Sigmoid colon (tissue), 7 donors: ENCODE data around the gene GPR137B. TPM values are rescaled to one million over a fixed set of nuclear protein-coding genes. Genes with fewer than 3 reads are reported as not detected.
A peak's percentile ranks its signal among the peaks of the same experiment; 100 is the strongest.

Experiments used
- DNase-seq: peaks from one replicate; pipeline ENCODE4 v3.0.0-alpha.2; 2019
- H3K27ac ChIP-seq, 4 donors: fragments of 200-600 bp; sonication (generic); one replicate each; pipeline ENCODE4 v1.5.1; 2016 to 2019; ENCODE audit warnings: mild to moderate bottlenecking in 1 of 4
- H3K27me3 ChIP-seq, 3 donors: fragments of 200-600 bp; sonication (generic); one replicate each; pipeline ENCODE4 v1.5.1; 2019; ENCODE audit warnings: mild to moderate bottlenecking in 1 of 3
- H3K36me3 ChIP-seq, 4 donors: fragments of 200-600 bp; sonication (generic); one replicate each; pipeline ENCODE4 v1.5.1; 2016 to 2019
- H3K4me1 ChIP-seq, 4 donors: fragments of 200-600 bp; sonication (generic); one replicate each; pipeline ENCODE4 v1.5.1; 2017 to 2019
- H3K4me3 ChIP-seq, 4 donors: fragments of 200-600 bp; sonication (generic); one replicate each; pipeline ENCODE4 v1.5.1; 2017 to 2019; ENCODE audit warnings: mild to moderate bottlenecking in 2 of 4, moderate library complexity in 1 of 4
- H3K9me3 ChIP-seq, 4 donors: fragments of 200-600 bp in 3 of 4; sonication (generic) in 3 of 4; one replicate each; pipeline versions ENCODE4 v1.5.1 to v1.6.1; 2013 to 2019
- EP300 ChIP-seq, 4 donors: sonication (generic); formaldehyde crosslinking; IDR thresholded peaks; one replicate each; pipeline ENCODE4 v1.6.1; 2017; ENCODE audit warnings: antibody characterized with exemption in 4 of 4
- POLR2A ChIP-seq, 2 donors: fragments of 450-650 bp; IDR thresholded peaks; one replicate each; pipeline ENCODE4 v1.6.1; 2016; ENCODE audit warnings: antibody characterized with exemption in 2 of 2, mild to moderate bottlenecking in 2 of 2, moderate library complexity in 2 of 2
- POLR2AphosphoS5 ChIP-seq, 4 donors: sonication (generic); formaldehyde crosslinking; IDR thresholded peaks; one replicate each; pipeline ENCODE4 v1.6.1; 2017; ENCODE audit warnings: antibody characterized with exemption in 4 of 4
- whole genome bisulfite sequencing, 2 donors: extraction: QIAGEN DNeasy Blood & Tissue Kit; methylation state at CpG; one replicate each; pipeline ENCODE4 v1.1.7; 2013; 5-methylcytosine and 5-hydroxymethylcytosine counted together
- intact Hi-C: fragments of 100-400 bp; cut with DNase I; formaldehyde crosslinking; loops from one replicate; pipeline ENCODE4 v1.15.1; 2023
- polyA plus RNA-seq, 3 donors: library from polyadenylated mRNA; stranded (reverse); fragments of 200-250 nt; gene quantifications; one replicate each; pipeline ENCODE4 v1.2.3, GENCODE V29; 2013
- total RNA-seq, 4 donors: library from RNA; depleted of rRNA; stranded (reverse); fragments of >200 nt; gene quantifications; one replicate each; pipeline ENCODE4 v1.1.0, GENCODE V29; 2016
- TF ChIP-seq, protein P1 (sequence below), 4 experiments: fragments of 450-650 bp in 3 of 4; fragments of 200-600 bp in 1 of 4; IDR thresholded peaks; one replicate each; pipeline ENCODE4 v1.5.1; 2016 to 2019; ENCODE audit warnings: antibody characterized with exemption in 4 of 4, mild to moderate bottlenecking in 3 of 4, moderate library complexity in 2 of 4
- donor health status: healthy with polysubstance abuse.
- donor health status: Bipolar disorder and iron deficiency.
- donor health status: healthy.

Gene GPR137B
- total and polyA plus RNA-seq, 7 donors, result 6.0 to 25.5 (median 10.8) TPM

- intact Hi-C loops, result loop anchor here (1.0 to 10.0 kb wide), 4 partner anchors 387 to 1462 kb away; partner anchors contain the start of genes HEATR1 and LGALS8
- Histone ChIP-seq H3K4me1 (peaks cover 0 to 3% (median 0%) of the 10 kb centered on the region in 4 donors), H3K27ac (no peak overlapping the region), H3K27me3 (no peaks in the 10 kb centered on the region), H3K9me3 (no peaks in the 10 kb centered on the region), H3K36me3 (no peaks in the 10 kb centered on the region), H3K4me3 (no peak overlapping the region)
- DNase-seq, result no peak
- WGBS, 2 donors, result 26 to 45% methylated on average over 7 of the region's 7 CpGs
- TF ChIP-seq POLR2A (IDR thresholded peaks at IDR 0.05) (no peak), EP300 (IDR thresholded peaks at IDR 0.05) (no peak), POLR2AphosphoS5 (IDR thresholded peaks at IDR 0.05) (no peak)
- TF ChIP-seq, protein P1, sequence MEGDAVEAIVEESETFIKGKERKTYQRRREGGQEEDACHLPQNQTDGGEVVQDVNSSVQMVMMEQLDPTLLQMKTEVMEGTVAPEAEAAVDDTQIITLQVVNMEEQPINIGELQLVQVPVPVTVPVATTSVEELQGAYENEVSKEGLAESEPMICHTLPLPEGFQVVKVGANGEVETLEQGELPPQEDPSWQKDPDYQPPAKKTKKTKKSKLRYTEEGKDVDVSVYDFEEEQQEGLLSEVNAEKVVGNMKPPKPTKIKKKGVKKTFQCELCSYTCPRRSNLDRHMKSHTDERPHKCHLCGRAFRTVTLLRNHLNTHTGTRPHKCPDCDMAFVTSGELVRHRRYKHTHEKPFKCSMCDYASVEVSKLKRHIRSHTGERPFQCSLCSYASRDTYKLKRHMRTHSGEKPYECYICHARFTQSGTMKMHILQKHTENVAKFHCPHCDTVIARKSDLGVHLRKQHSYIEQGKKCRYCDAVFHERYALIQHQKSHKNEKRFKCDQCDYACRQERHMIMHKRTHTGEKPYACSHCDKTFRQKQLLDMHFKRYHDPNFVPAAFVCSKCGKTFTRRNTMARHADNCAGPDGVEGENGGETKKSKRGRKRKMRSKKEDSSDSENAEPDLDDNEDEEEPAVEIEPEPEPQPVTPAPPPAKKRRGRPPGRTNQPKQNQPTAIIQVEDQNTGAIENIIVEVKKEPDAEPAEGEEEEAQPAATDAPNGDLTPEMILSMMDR (IDR thresholded peaks at IDR 0.05), result no peak
Observed at GRCh38 chr1:236103059-236103458, 39.3 kb upstream of the GPR137B start.

DNA sequence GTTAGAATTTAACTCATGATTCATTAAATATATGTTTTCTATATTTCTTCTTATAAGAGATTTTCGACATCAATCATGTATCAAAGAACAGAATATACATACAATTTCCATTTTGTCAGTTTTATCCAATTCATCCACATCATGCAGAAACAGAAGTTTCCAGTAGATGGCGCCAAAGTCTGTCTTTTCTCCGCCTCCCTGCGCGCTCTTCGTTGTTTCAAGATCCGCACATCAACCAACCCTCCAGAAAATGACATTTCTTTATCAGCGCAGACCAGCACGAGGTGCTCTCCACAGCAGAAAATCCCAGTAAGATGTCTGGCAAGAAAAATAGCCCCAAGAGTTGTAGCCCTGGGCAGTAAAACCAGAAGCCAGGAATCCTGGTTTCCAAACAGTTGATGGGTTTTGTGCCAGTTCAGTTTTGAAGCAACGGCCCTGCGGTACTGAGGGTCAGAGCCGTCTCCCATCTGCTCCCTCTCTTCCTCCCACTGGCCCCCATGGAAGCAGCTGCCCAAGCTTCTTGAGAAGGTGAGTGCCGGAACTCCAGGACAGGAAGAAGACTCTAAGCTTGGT lies 38.6 kb upstream of the GPR137B start:
- no peaks in the 10 kb centered on the region for H3K36me3 ChIP-seq
- H3K27me3 ChIP-seq, result no peaks in the 10 kb centered on the region
- 23 to 30% methylated on average over 13 of the region's 13 CpGs for WGBS, 2 donors
- no peak for TF ChIP-seq POLR2A (IDR thresholded peaks at IDR 0.05)
- TF ChIP-seq, protein P1 (IDR thresholded peaks at IDR 0.05), result peak; percentile 58 to 90 (median 67)
- intact Hi-C loops, result loop anchor here (1.0 to 10.0 kb wide), 4 partner anchors 387 to 1461 kb away; partner anchors contain the start of genes HEATR1 and LGALS8
- no peaks in the 10 kb centered on the region for H3K9me3 ChIP-seq
- H3K4me1 ChIP-seq, result peaks cover 0 to 3% (median 0%) of the 10 kb centered on the region in 4 donors
- H3K4me3 ChIP-seq, result no peak overlapping the region
- no peak overlapping the region for H3K27ac ChIP-seq
- DNase-seq, result no peak

DNA sequence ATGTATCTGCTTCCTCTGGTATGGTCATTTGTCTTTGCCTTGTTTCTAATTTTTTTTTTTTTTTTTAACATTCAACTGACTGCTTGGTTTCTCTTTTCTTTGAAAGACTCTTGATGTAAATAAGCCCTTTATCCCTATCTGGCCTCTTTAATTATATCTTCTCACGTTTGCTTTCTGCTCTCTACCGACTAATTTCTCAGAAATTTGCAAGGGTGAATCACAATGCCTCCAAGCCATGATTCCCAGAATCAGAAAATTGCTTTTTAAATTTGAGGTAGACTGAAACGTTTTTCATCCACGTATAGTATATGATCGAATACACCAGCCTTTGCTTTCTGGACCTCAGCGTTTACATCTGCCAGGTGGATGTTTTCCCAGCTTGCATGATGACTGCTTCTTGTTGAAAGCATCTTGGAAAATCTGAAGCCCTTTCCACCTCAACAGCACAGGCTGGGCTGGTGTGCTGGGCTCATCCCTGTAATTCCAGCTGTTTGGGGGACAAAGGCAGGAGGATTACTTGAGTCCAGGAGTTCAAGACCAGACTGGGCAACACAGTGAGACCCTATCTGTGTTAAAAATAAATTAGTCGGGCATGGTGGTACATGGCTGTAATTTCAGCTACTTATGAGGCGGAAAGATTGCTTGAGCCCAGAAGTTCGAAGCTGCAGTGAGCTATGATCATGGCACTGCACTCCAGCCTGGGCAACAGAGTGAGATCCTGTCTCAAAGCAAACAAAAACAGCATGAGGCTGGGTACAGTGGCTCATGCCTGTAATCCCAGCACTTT lies 35.0 kb upstream of the GPR137B start:
- Histone ChIP-seq H3K27ac (no peak overlapping the region), H3K4me3 (no peak overlapping the region), H3K36me3 (no peaks in the 10 kb centered on the region), H3K4me1 (peaks cover 0 to 3% (median 1%) of the 10 kb centered on the region in 4 donors), H3K27me3 (no peaks in the 10 kb centered on the region), H3K9me3 (no peaks in the 10 kb centered on the region)
- TF ChIP-seq POLR2AphosphoS5 (IDR thresholded peaks at IDR 0.05) (no peak), EP300 (IDR thresholded peaks at IDR 0.05) (no peak), POLR2A (IDR thresholded peaks at IDR 0.05) (no peak)
- TF ChIP-seq, protein P1 (IDR thresholded peaks at IDR 0.05), result no peak
- intact Hi-C loops, result loop anchor here (5.0 to 10.0 kb wide), 4 partner anchors 175 to 1457 kb away; partner anchors contain the start of genes ERO1B, HEATR1 and LGALS8
- WGBS, 2 donors, result 67 to 76% methylated on average over 9 of the region's 9 CpGs
- DNase-seq, result no peak

DNA sequence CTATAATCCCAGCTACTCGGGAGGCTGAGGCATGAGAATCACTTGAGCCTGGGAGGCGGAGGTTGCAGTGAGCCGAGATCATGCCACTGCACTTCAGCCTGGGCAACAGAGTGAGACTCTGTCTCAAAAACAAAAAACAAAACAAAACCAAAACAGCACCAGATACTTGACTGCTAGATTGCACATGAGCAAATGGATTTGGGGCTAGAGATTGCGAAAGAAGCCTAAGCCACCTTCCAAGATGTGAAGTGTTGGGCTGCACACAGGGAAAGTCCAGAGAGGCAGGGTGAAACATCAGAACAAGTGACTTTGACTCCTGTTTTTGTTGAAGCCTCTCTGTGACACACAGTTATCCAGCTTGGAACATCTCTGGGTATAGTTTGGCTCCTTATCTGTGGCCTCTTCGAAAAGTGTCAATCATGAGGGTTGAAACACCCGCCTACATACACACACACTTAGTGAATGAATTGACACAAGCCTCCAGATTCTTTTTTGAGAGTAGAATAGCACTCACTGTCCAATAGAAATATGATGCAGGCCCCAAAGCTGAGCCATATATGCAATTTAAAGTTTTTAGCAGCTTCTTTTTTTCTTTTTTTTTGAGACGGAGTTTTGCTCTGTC lies 34.2 kb upstream of the GPR137B start:
- peaks cover 0 to 3% (median 1%) of the 10 kb centered on the region in 4 donors for H3K4me1 ChIP-seq
- no peaks in the 10 kb centered on the region for H3K27me3 ChIP-seq
- no peak overlapping the region for H3K27ac ChIP-seq
- WGBS, 2 donors, result 87 to 90% methylated on average over 7 of the region's 7 CpGs
- DNase-seq, result no peak
- no peak for TF ChIP-seq POLR2AphosphoS5 (IDR thresholded peaks at IDR 0.05)
- no peak for TF ChIP-seq POLR2A (IDR thresholded peaks at IDR 0.05)
- no peak for TF ChIP-seq EP300 (IDR thresholded peaks at IDR 0.05)
- TF ChIP-seq, protein P1 (IDR thresholded peaks at IDR 0.05), result no peak
- intact Hi-C loops, result loop anchor here (2.0 to 10.0 kb wide), 5 partner anchors 174 to 1457 kb away; partner anchors contain the start of genes ERO1B, HEATR1 and LGALS8
- H3K36me3 ChIP-seq, result no peaks in the 10 kb centered on the region
- no peaks in the 10 kb centered on the region for H3K9me3 ChIP-seq
- H3K4me3 ChIP-seq, result no peak overlapping the region
